ENCODE data around the gene ABHD2. TPM values are rescaled to one million over a fixed set of nuclear protein-coding genes. Genes with fewer than 3 reads are reported as not detected.

ABHD2 gene
- total and polyA plus RNA-seq, 2 donors (not counting 1 experiment from before 2014, with no cell fraction given), result 39.5 to 84.9 TPM

GRCh38 chr15:89111352-89111751, 23.1 kb downstream of the ABHD2 start:
- peaks cover 5% of the 10 kb centered on the region for H3K4me1 ChIP-seq (ENCODE audit: control insufficient read depth, extremely low read depth, insufficient read depth, low read length)
- no peak overlapping the region for H3K27ac ChIP-seq (ENCODE audit: insufficient read depth, low read length)
- H3K36me3 ChIP-seq (ENCODE audit: control insufficient read depth, insufficient read depth, low read length), result peaks cover 2% of the 10 kb centered on the region

GRCh38 chr15:89111961-89112340, 23.7 kb downstream of the ABHD2 start:
- Histone ChIP-seq H3K27ac (ENCODE audit: insufficient read depth, low read length) (no peak overlapping the region), H3K4me2 (ENCODE audit: extremely low read depth, insufficient read depth, low read length) (no peak overlapping the region), H3K27me3 (ENCODE audit: control insufficient read depth, insufficient read depth, low read length) (no peaks in the 10 kb centered on the region)

More at GRCh38 chr15:89111352-89111751, 23.1 kb downstream of the ABHD2 start:
- Histone ChIP-seq H3K79me2 (ENCODE audit: control insufficient read depth, insufficient read depth, low read length) (peaks cover 7% of the 10 kb centered on the region), H3K9ac (ENCODE audit: insufficient read depth, low read length) (no peak overlapping the region), H2AFZ (ENCODE audit: low read length) (no peak overlapping the region), H3K4me3 (replicated peaks in 1 of 4; ENCODE audit: control extremely low read depth in 1 of 4, insufficient read depth in 1 of 4, low read depth in 3 of 4, low read length in 4 of 4) (no peak overlapping the region), H3K9me3 (ENCODE audit: control insufficient read depth, insufficient read depth, low read depth, low read length) (no peaks in the 10 kb centered on the region), H3K4me2 (ENCODE audit: extremely low read depth, insufficient read depth, low read length) (no peak overlapping the region), H4K20me1 (ENCODE audit: control insufficient read depth, extremely low read depth, insufficient read depth, low read length) (no peaks in the 10 kb centered on the region), H3K27me3 (ENCODE audit: control insufficient read depth, insufficient read depth, low read length) (no peaks in the 10 kb centered on the region)
- TF ChIP-seq EZH2 (IDR thresholded peaks at IDR 0.05; ENCODE audit: low read length, missing control alignments), result no peak
- TF ChIP-seq CTCF (conservative IDR thresholded peaks at IDR 0.05 in 1 of 2, IDR thresholded peaks at IDR 0.05 in 1 of 2; ENCODE audit: low read depth in 1 of 2, low read length in 2 of 2), result no peak
- no peak for DNase-seq (ENCODE audit: low read depth in 2 of 2)

GRCh38 chr15:89112341-89112971, 24.2 kb downstream of the ABHD2 start:
- Histone ChIP-seq H2AFZ (ENCODE audit: low read length) (no peak overlapping the region), H3K36me3 (ENCODE audit: control insufficient read depth, insufficient read depth, low read length) (peaks cover 3% of the 10 kb centered on the region), H3K9ac (ENCODE audit: insufficient read depth, low read length) (no peak overlapping the region), H3K27ac (ENCODE audit: insufficient read depth, low read length) (no peak overlapping the region), H3K27me3 (ENCODE audit: control insufficient read depth, insufficient read depth, low read length) (no peaks in the 10 kb centered on the region), H3K4me1 (ENCODE audit: control insufficient read depth, extremely low read depth, insufficient read depth, low read length) (peaks cover 7% of the 10 kb centered on the region), H4K20me1 (ENCODE audit: control insufficient read depth, extremely low read depth, insufficient read depth, low read length) (no peaks in the 10 kb centered on the region), H3K79me2 (ENCODE audit: control insufficient read depth, insufficient read depth, low read length) (no peaks in the 10 kb centered on the region), H3K4me3 (replicated peaks in 1 of 4; ENCODE audit: control extremely low read depth in 1 of 4, insufficient read depth in 1 of 4, low read depth in 3 of 4, low read length in 4 of 4) (no peak overlapping the region), H3K9me3 (ENCODE audit: control insufficient read depth, insufficient read depth, low read depth, low read length) (no peaks in the 10 kb centered on the region), H3K4me2 (ENCODE audit: extremely low read depth, insufficient read depth, low read length) (no peak overlapping the region)
- DNase-seq (ENCODE audit: low read depth in 2 of 2), result peak; percentile 49 to 83
- TF ChIP-seq EZH2 (IDR thresholded peaks at IDR 0.05; ENCODE audit: low read length, missing control alignments), result no peak
- TF ChIP-seq CTCF (conservative IDR thresholded peaks at IDR 0.05 in 1 of 2, IDR thresholded peaks at IDR 0.05 in 1 of 2; ENCODE audit: low read depth in 1 of 2, low read length in 2 of 2), result no peak

More at GRCh38 chr15:89111961-89112340, 23.7 kb downstream of the ABHD2 start:
- Histone ChIP-seq H3K9ac (ENCODE audit: insufficient read depth, low read length) (no peak overlapping the region), H3K4me3 (replicated peaks in 1 of 4; ENCODE audit: control extremely low read depth in 1 of 4, insufficient read depth in 1 of 4, low read depth in 3 of 4, low read length in 4 of 4) (no peak overlapping the region), H3K9me3 (ENCODE audit: control insufficient read depth, insufficient read depth, low read depth, low read length) (no peaks in the 10 kb centered on the region), H4K20me1 (ENCODE audit: control insufficient read depth, extremely low read depth, insufficient read depth, low read length) (no peaks in the 10 kb centered on the region), H2AFZ (ENCODE audit: low read length) (no peak overlapping the region), H3K4me1 (ENCODE audit: control insufficient read depth, extremely low read depth, insufficient read depth, low read length) (peaks cover 7% of the 10 kb centered on the region), H3K36me3 (ENCODE audit: control insufficient read depth, insufficient read depth, low read length) (peaks cover 2% of the 10 kb centered on the region), H3K79me2 (ENCODE audit: control insufficient read depth, insufficient read depth, low read length) (peaks cover 1% of the 10 kb centered on the region)
- TF ChIP-seq EZH2 (IDR thresholded peaks at IDR 0.05; ENCODE audit: low read length, missing control alignments) (no peak), CTCF (conservative IDR thresholded peaks at IDR 0.05 in 1 of 2, IDR thresholded peaks at IDR 0.05 in 1 of 2; ENCODE audit: low read depth in 1 of 2, low read length in 2 of 2) (no peak)
- DNase-seq (ENCODE audit: low read depth in 2 of 2), result no peak

All from fibroblast of lung (primary cell).